SK-N-DZ (cell line): ENCODE data around the gene NPTX2. TPM values are rescaled to one million over a fixed set of nuclear protein-coding genes. Genes with fewer than 3 reads are reported as not detected.
"Not testable (repeated sequence)": the region's sequence is repeated elsewhere in the genome, so short reads cannot be mapped to it uniquely, and the experiment has no call there.

Source experiments
- DNase-seq: peaks from one replicate; pipeline ENCODE4 v3.0.0-alpha.2; 2015; ENCODE audit warnings: low spot score
- polyA plus RNA-seq, 2 experiments: library from polyadenylated mRNA; depleted of rRNA; stranded (reverse); fragments of >200 nt; gene quantifications; 2 replicates each; pipeline ENCODE4 v1.2.3, GENCODE V29; 2014

NPTX2 gene, protein sequence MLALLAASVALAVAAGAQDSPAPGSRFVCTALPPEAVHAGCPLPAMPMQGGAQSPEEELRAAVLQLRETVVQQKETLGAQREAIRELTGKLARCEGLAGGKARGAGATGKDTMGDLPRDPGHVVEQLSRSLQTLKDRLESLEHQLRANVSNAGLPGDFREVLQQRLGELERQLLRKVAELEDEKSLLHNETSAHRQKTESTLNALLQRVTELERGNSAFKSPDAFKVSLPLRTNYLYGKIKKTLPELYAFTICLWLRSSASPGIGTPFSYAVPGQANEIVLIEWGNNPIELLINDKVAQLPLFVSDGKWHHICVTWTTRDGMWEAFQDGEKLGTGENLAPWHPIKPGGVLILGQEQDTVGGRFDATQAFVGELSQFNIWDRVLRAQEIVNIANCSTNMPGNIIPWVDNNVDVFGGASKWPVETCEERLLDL
- polyA plus RNA-seq (2014; cell fraction: cytosol; rRNA removed) = not detected in 2 replicates
- not detected in 2 replicates for polyA plus RNA-seq (2014; cell fraction: nucleus; rRNA removed)

GRCh38 chr7:98617051-98617959, at the start of gene NPTX2:
Gene NPTX2, plus strand, starts transcription at chr7:98617285. Its CDS starts 177 bp downstream, at chr7:98617462.
- no peak for DNase-seq

DNA sequence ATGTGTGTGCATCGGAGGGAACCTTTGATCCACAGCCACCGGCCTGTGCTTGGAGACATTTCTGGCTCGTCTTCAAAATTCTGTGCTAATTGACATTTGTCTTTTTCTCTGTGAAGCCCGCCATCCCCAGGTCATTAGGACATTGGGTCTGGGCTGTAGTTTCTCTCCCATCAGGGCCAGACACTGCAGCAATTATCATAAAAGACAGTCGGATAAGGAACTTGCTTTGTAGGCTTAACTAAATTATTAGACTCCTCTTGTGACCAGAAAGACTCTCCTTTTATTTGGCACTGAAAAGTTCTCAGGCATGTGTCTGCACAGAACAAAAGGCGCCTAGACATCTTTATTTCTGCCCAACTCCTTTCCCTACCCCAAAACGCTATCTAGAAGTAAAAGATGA, 49.1 kb upstream of the NPTX2 start:
- DNase-seq = no peak

GRCh38 chr7:98568891-98569290, 48.2 kb upstream of the NPTX2 start:
- DNase-seq = no peak

DNA sequence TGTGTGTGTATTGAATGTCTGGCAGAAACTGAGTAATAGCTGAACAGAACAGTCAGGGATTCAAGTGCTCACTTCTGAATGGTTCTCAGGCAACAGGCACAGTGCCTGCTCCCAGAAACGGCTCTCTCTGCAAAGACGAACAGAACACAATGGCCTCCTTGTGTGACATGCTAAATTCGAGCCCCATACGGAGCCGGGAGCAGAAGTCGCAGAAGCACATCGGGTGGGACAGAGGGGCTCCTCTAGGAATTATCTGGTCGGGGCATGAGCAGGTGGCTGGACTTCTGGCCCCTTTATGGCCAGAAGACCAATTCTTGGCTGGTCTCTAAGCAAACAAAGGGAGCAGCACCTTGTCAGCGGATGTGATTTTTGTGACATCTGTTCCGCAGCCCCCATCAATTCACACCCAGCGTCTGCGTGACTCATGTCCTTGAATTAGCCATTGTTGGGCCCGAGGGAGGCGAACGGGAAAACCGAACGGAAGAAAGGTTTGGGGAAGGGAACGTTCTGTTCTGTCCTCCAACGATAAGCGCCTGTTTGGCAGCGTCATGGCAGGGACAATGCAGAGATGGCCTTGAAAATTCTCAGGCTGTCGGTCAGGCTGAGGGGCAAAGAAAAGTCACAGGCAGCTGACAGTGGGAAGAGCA, 47.3 kb upstream of the NPTX2 start:
- no peak for DNase-seq

DNA sequence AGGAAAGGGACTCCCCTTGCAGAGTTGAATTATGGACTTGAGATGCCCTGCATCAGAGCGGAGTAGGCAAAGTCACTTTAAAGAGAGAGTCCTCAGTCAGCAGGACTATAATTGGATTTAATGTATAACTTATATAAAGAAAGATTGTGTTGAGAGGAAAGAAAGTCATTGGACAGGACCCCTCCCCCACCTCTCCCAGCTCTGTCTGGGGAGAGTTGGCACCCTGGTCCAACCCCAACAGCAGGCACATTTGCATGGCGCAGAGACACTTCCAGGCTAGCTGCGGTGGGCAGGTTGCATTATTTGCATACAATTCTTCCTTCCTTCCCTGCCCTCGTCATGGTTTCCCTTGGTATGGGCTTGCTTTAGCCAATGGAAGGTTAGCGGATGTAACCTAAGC, 46.1 kb upstream of the NPTX2 start:
- no peak for DNase-seq

DNA sequence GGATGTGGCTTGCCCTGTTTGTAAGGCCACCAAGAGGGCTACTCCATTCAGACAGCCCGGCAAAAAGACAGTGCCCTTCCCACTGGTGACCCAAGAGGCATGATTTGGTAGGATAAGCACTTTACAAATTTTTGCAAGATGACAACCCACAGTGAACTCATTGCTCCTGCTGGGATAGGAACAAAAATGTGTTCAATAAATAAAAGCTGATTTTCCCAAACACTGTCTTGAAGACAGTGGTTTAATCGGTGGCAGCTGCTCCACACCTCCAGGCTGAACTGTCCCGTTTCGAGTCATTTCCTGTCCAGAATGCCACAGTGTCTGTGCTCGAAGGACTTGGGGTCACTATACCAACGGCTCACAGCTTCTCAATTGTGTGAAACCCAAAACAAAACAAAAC, 45.1 kb upstream of the NPTX2 start:
- DNase-seq = no peak

DNA sequence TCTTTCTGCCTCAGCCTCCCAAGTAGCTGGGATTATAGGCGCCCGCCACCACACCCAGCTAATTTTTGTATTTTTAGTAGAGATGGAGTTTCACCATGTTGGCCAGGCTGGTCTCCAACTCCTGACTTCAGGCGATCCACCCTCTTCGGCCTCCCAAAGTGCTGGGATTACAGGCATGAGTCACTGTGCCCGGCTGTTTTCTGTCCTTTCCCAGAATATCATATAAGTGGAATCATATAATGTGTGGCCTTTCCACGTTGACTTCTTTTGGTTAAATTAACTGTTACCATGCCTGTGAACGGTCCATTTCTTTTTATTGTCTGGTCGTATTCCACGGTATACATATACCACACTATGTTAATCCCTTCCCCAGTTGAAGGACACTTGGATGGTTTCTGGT, 44.4 kb upstream of the NPTX2 start:
- not testable (repeated sequence) for DNase-seq

DNA sequence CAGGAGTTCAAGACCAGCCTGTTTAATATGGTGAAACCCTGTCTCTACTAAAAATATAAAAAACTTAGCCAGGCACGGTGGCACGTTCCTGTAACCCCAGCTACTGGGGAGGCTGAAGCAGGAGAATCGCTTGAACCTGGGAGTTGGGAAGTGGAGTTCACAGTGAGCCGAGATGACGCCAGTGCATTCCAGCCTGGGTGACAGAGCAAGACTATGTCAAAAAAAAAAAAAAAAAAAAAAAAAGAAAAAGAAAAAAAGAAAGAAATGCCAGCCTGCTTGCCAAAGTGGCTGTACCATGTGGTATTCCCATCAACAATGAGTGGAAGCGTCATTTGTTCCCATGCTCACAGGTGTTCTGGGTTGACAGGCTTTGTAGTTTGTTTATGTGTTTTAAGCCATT, 43.3 kb upstream of the NPTX2 start:
- DNase-seq = no peak

GRCh38 chr7:98575878-98576277, 41.2 kb upstream of the NPTX2 start:
- no peak for DNase-seq

DNA sequence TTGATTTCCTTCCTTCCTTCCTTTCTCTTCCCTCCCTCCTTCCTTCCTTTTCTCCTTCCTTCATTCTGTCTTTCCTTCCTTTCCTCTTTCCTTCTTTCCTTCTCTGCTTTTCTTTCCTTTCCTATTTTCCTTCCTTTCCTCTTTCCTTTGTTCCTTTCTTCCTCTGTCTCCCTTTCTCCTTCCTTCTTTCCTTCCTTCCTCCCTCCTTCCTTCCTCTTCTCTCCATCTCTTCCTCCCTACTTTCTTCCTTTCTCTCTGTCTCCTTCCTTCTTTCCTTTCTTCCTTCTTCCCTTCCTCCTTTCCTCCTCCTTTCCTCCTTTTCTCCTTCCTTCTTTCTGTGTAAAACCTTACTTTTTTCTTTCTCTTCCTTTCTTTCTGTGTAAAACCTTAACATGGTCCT, 32.3 kb upstream of the NPTX2 start:
- no peak for DNase-seq

GRCh38 chr7:98591926-98592325, 25.2 kb upstream of the NPTX2 start:
- DNase-seq = no peak

- no peak for DNase-seq
Observed at GRCh38 chr7:98594348-98594747, 22.7 kb upstream of the NPTX2 start.

- no peak for DNase-seq
Observed at GRCh38 chr7:98594787-98595186, 22.3 kb upstream of the NPTX2 start.

- DNase-seq = no peak
Observed at GRCh38 chr7:98598846-98599615, 18.1 kb upstream of the NPTX2 start.

- no peak for DNase-seq
Observed at GRCh38 chr7:98599886-98600285, 17.2 kb upstream of the NPTX2 start.

DNA sequence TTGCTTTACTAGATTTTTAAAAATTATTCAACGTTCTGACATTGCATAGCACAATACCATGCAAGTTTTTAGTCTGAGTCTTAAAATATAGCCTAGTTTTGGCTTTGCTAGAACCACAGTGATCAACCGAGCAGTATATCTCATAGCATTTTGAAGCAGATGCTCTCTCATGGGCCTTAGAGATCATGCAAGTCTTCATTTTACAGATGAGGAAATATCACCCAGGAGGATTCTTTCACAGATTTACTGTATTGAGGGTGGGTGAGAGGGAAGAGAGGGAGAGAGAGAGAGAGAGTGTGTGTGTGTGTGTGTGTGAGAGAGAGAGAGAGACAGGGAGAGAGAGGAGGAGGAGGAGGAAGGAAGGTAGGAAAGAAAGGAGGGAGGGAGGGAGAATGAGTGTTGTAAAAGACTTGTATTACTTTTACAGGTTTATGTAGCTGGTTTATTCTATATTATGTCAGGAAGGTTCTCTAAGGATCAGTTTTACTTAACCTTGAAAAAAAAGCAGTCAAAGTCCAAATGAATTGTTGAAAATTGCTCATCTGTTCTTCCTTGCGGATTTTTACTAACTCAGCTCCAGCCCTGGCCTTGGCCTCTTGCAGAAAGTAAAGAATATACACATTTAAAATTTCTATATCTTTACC, 14.2 kb upstream of the NPTX2 start:
- no peak for DNase-seq

DNA sequence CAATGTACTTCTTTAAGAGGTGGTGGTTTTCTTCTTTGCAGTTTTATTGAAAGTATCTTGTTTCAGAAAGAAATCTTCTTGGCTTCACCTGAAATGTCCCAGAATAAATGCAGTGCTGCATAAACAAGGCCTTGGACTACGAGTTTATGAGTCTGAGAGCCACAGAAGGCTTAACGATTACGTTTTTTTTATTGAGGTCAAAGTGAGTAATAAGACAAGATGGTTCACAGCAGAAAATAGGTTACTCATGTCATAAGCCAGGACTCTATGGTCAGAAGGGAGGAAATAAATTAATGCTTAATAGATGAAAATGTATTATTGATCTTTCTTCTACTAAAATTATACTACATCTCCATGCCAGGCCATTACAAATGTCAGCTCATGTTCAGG, 13.7 kb upstream of the NPTX2 start:
- DNase-seq = no peak

DNA sequence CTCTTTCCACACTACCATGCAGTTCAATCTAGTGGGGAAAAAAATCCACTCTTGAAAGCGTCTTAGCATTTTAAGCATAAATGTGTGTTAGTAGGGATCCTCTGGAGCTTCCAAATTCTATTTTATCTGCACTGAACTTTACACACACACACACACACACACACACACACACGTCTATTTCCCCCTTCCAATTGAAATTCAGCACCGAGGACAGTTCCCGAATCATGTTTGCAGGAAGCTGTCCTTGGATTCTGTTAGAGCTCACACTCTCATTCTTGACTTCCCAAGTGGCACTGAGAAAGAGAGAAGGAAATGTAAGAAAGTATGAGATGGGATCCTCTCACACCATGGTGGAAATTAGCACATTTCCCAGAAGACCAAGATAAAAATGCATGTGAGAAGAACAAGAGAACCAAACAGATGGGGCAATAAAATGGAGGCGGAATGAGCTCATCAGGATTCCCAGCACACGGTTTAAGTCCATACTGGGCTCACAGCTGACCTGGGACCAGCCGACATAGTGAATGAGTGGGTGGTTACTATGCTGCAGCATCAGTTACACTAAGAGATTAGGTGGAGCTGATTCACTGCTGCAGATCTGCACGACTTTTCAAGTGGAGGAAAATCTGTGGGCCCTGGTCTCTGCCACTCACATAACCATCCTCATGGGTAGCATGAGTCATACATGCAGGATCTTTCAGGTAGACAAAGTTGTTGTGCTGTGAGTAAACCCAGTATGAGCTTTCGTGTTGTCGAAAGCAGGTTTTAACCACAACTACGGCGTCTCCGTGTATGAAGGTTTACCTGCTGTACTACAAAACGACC, 3.3 kb upstream of the NPTX2 start:
- no peak for DNase-seq

DNA sequence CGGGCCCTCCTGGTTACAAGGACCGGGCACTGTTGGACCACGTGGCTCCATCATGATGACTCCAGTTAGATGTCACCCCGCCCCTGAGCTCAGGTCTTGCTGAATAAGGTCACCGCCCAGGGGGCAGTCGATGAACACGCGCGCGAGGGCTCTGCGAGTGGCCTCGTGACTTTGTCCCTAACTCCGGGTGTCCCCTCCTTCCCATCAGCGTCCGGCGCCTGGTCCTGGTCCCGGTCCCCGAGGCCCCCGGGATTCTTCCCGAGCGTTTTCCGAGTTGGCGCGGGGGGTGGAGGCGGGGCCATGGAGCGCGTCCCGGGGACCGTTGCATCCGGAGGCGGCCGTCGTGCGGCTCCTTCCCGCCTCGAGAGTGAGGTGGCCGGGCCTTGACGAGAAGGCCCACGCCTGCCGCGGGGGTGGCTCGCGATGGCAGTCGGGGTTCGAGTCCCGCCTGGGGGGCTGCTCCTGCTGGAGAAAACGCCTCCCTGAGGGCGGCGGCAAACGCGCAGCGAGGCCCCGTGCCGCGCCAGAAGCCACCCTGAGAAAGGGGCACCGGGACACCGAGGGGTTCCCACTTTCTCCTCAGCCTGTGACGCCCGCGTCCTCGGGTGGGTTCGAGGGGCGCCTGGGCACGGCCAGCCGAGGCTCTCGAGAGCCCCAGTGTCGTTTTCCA, 569 bp upstream of the NPTX2 start:
- DNase-seq = no peak
